GM19452 (cell line): ENCODE data around the gene GRIK4.
"Not testable (repeated sequence)": the region's sequence is repeated elsewhere in the genome, so short reads cannot be mapped to it uniquely, and the experiment has no call there.

Experiments used
- ATAC-seq: cut with Tn5 transposase; IDR thresholded peaks from one replicate; pipeline ENCODE4 v1.9.1; 2021; ENCODE audit not compliant: unreplicated experiment

The GRIK4 gene

GRCh38 chr11:120601536-120601935 lies 90.0 kb downstream of the GRIK4 start:
- no peak for ATAC-seq

GRCh38 chr11:120603071-120603470 lies 91.5 kb downstream of the GRIK4 start:
- no peak for ATAC-seq

- ATAC-seq: no peak
Measured at GRCh38 chr11:120605469-120605868, 93.9 kb downstream of the GRIK4 start.

GRCh38 chr11:120606211-120607010 lies 94.9 kb downstream of the GRIK4 start:
- no peak for ATAC-seq

- no peak for ATAC-seq
Measured at GRCh38 chr11:120608061-120608460, 96.5 kb downstream of the GRIK4 start.

- no peak for ATAC-seq
Measured at GRCh38 chr11:120608760-120609211, 97.2 kb downstream of the GRIK4 start.

GRCh38 chr11:120610111-120610510 lies 98.6 kb downstream of the GRIK4 start:
- ATAC-seq: no peak

GRCh38 chr11:120611581-120611980 lies 100.0 kb downstream of the GRIK4 start:
- no peak for ATAC-seq

GRCh38 chr11:120612513-120613263 lies 101.1 kb downstream of the GRIK4 start:
- peak; percentile 89 for ATAC-seq

- ATAC-seq: peak; percentile 61
Measured at GRCh38 chr11:120613264-120614226, 102.0 kb downstream of the GRIK4 start.

- ATAC-seq: no peak
Measured at GRCh38 chr11:120615391-120615790, 103.8 kb downstream of the GRIK4 start.

GRCh38 chr11:120618399-120618798 lies 106.9 kb downstream of the GRIK4 start:
- ATAC-seq: no peak

- peak; percentile 75 for ATAC-seq
Measured at GRCh38 chr11:120622189-120622875, 110.8 kb downstream of the GRIK4 start.

- not testable (repeated sequence) for ATAC-seq
Measured at GRCh38 chr11:120624992-120625391, 113.4 kb downstream of the GRIK4 start.

GRCh38 chr11:120625565-120625964 lies 114.0 kb downstream of the GRIK4 start:
- ATAC-seq: no peak

- no peak for ATAC-seq
Measured at GRCh38 chr11:120626791-120627190, 115.2 kb downstream of the GRIK4 start.

GRCh38 chr11:120627327-120628163 lies 116.0 kb downstream of the GRIK4 start:
- ATAC-seq: no peak

GRCh38 chr11:120629407-120630080 lies 118.0 kb downstream of the GRIK4 start:
- no peak for ATAC-seq

- no peak for ATAC-seq
Measured at GRCh38 chr11:120630122-120630521, 118.6 kb downstream of the GRIK4 start.
